HG03575 (cell line): ENCODE data around the gene CATSPERD.

Source experiments
- ATAC-seq: cut with Tn5 transposase; IDR thresholded peaks from one replicate; pipeline ENCODE4 v1.9.1; 2021; ENCODE audit not compliant: unreplicated experiment, insufficient number of reproducible peaks, low FRiP score; ENCODE audit errors: extremely low read depth

The CATSPERD gene

DNA sequence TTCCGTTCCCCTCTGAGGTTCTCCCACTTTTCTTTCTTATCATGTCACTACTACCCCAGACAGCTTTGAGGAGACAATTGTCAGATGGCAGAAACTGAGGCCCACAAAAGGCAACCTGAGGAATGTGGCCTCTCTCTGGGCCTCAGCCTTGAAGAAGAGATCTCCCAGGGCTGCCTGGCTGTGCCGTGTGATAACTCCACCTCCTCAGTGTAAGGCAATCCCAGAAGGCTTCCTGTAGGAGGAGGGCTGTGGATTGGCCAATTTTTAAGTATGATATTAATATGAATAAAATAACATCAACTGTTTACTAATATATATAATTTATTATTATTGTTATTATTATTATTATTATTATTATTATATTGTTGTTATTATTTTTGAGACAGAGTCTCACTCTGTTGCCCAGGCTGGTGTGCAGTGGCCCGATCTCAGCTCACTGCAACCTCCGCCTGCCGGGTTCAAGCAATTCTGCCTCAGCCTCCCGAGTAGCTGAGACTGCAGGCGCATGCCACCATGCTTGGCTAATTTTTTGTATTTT lies 75.0 kb downstream of the CATSPERD start:
- no peak for ATAC-seq

DNA sequence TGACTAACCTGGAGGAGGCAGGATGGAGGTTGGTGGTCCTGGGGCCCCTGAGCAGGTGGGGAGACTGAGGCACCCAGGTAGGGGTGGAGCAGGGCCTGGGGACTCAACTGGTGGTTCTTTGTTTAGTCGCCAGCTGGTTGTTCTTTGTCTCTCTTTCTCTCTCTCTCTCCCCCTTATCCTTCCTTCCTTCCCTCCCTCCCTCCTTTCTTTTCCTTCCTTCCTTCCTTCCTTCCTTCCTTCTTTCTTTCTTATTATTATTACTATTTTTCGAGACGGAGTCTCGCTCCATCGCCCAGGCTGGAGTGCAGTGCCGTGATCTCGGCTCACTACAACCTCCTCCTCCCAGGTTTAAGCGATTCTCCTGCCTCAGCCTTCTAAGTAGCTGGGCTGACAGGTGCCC lies 77.8 kb downstream of the CATSPERD start:
- ATAC-seq = no peak

DNA sequence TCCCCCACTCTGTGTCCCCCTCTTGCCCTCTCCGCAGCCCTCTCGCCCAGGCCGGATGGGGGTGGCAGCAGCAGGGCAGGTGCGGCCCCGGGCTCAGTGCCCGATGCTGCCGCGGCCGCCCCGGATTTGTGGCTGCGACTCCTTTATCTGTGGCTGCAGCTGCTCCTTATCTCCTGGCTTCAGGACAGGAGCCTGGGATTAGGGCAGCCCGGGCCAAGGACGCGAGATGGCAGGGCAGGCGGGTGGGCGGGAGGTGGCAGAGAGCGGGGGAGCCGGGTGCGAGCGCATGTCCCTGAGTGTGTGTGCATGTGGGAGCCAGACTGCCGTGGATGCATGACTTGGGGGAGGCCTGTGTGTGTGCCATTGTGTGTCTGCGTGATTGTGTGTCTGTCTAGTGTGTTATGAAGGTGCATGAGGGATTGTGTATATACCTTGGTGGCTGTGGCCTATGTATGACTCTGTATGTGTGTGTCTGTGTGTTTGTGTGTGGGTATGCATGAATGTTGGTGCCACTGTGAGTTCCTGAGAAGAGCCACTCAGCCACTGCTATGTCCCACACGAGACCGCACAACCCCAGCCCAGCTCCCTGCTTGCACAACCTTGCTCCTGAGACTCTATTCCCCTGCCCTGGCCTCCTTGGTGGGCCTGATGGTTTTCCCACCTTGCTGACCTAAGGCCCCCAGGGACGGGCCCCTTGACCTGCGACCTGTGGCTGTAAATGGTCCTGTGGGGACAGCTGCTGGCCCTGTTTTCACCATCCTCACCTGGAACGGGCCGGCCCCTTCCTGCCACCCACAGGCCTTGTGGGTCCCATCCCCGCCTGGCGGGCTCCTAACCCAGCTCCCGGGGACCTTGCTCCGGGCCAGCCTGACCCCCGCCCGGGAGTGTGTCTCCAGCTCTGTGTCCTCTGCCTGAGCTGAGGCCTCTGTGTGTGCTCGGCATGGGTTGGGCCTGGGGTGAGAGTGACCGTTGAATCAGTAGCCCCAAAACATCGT lies 79.1 kb downstream of the CATSPERD start:
- ATAC-seq = no peak

DNA sequence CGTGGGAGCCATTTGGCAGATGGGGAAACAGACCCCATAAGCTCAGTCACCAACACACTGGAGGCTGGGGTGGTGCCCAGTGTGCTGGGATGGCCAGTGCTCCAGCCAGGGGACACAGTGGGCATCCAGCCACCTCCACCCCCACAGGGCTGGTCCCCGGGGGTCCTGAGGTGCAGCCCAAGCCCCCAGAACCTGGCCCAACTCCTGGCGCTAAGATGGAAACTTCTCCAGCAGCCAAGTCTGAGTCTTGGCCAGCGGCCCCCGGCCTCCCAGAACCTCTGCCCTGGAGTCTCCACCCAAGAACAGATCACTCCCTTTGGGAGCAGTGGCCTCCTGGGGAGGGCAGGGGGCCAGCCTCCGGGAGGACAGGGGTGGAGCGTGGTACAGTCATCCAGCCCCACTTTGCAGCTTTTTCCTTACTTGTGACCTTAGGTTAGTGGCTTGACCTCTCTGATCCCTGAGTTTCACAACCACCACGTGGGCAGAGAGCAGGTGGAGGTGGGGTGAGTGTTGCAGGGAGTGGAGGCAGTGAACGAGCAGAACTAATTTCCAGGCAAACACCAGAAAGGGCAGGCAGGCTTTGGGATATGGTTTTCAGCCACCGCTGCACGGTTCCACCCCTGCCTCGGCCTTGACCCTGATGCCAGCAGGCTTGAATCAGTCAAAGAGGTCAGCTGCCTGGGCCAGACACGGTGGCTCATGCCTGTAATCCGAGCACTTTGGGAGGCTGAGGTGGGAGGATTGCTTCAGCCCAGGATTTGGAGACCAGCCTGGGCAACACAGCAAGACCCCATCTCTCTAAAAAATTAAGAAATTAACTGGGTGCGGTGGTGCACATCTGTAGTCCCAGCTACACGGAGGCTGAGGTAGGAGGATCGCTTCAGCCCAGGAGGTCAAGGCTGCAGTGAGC lies 80.2 kb downstream of the CATSPERD start:
- ATAC-seq = no peak

DNA sequence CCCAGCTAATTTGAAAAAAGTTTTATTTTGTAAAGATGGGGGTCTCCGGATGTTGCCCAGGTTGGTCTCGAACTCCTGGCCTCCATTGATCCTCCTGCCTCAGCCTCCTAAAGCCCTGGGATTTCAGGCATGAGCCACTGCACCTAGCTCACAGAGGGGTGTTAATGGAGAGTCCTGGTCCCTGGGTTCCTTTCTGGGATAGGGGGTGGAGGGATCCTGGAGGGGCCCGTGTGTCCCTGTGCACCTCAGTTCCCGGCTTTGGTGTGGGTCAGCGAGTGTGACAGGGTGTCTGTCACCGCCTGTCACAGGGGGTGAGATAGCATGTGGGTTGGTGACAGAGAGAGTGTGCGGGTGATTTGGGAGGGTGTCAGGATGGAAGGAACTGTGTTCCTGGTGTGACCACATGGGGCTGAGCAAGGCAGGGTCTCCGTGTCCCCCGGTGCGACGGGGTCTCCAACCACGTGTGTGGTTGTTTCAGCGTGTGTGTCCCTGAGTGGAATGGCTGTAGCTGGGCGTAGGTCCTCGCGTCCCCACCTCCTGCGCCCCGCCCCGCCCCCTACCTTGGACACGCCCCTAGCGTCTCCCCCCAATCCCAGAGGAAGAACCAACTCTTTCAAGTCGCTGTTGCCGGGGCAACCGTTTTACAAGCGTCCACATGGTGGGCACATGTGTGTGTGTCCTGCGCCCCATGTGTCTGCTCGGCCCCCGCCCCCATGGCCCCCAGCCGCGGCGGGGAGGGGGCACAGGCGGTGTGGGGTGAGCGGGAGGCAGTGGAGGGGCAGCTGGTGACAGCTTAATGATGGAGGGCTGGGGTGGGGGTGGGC lies 81.6 kb downstream of the CATSPERD start:
- ATAC-seq = no peak

DNA sequence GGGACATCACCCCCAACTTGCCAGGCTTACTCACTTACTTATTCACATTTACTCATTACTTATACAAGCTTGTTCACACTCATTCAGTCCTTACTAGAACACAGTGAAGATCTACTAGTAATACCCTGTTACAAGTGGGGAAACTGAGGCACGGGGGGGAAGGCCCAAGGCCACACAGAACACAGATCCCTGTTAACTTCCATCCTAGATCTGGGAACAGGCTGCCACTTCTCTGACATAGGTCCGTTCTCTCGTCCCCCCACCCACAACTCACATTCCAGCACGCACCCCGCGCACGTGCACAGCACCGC lies 83.0 kb downstream of the CATSPERD start:
- ATAC-seq = no peak

DNA sequence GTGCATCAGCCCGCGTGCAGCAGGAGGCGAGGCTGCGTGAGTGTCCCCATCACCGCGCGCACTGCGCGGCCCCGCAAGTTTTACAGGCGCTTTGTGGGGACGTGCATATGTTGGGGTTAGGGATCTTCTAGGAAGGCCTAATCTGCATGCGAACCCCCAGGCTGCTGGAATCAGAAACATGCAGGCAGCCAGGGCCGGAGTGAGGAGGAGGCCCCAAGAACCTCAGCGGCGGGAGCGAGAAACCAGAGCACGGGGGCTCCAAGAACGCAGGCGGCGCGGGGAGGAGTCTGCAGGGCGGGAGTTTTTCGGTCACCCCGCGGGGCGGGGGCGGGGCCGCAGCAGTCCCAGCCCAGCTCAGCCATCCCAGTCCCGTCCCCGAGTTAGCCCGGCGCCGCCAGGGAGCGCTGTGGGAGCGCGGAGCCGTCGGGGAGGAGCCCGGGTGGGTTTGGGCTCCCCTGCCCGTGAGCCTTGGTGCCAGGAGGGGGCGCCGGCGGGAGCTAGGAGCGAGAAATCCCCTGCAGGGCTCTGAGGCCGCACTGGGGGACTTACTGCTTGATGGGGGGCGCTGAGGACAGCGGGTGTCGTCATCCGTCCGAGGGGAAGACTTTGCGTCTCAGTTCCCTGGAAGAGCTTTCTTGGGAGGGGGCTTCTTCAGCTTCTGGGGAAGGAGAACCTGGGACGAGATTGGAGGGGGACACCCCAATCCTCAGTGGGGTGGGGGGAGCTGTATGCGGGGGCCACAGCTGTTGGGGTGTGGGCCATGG lies 83.5 kb downstream of the CATSPERD start:
- ATAC-seq = no peak

DNA sequence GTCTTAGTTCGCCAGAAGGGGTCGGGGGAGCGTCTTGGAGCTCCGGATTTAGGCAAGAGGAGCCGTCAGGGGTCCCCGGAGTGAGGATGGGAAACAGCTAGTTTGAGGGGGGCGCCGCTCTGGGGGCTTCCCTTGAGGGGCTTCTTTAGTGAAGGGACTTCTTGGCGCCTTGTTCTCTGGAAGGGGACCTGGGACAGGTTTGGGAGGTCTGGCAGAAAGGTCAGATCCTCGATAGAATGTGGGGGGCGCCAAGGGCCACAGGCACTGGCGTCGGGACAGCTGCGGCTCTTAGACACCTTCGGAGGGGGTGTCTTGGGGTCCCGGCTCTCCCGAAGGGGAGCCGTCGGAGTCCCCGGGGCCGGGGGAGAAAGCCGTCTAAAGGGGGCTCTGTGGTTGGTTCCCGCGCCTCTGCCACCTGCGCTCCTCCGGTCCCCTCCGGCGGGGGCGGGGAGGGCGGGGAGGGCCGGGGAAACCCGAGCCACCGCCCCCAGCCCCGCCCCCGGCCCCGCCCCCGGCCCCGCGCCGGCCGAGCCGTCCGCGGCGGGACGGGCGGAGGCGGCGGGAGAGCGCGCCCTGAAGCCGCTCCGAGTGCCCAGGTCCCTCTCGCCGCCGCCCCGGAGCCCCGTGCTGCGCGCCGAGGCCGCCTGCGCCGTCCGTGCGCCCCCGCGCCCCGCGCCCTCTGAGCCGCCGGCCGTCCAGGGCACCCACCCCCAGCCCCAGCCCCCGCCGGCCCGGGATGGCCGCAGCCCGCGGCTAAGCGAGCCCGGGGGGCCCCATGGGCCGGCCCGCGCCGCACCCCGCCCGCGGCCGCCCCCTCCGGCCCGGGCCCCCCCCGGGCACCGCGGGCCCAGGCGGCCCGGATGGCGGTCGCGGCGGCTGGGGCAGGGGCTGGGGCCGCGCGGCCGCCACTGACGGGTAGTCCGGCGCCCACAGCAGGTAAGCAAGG lies 84.4 kb downstream of the CATSPERD start, which contains the start of gene NRTN:
Gene NRTN (plus strand): TSS at position 552 of the 946 bp plus-strand sequence. CDS start 19,099 bp downstream, outside the sequence.
- ATAC-seq = no peak

DNA sequence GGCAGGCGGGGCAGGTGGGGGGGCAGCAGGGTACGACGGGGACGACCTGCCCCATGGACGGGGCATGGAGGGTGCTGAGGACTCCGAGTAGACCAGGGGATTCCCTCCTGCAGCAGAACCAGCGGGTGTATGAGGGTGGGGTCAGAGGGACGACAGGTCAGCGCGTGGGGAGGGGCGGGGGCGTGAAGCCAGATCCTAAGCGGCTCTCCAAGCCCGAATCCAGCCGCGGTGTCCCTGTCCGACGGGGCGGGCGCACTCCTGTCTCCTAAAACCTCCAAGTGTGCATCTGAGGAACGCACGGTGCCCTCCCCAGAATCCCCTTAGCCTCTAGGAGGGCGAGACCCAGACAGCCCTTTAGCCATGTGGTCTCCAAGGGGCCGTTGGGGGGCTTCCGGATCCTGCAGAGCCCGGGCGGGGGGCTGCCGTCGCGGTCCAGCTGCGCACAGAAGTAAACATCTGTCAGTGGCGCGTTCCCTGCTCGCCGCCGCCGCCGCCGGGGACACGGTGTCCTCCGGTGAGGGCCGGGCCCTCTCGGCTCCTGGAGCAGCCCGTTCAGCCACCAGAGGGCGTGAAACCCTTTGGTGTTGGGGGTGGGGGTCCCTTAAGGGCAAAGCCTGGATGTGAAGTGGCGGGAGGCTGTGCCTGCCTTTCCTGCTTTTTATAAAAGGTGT lies 85.2 kb downstream of the CATSPERD start:
- no peak for ATAC-seq

DNA sequence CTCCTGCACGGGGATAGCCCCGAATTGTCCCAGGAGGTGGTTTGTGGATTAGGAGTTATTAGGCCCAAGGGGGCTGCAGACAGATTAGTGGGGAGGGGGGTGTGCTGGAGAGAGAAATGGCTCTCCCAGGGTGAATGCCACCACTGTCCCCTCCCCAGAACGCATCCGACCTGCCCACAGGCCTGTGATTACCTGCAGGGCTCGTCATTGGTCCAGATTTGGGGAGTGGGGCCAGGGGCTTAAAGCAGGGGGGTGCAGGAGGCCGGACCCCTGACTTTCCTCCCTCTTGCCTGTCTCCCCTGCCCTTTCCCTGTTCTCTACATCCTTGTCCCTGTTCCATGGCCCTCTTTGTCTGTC lies 85.7 kb downstream of the CATSPERD start:
- no peak for ATAC-seq

DNA sequence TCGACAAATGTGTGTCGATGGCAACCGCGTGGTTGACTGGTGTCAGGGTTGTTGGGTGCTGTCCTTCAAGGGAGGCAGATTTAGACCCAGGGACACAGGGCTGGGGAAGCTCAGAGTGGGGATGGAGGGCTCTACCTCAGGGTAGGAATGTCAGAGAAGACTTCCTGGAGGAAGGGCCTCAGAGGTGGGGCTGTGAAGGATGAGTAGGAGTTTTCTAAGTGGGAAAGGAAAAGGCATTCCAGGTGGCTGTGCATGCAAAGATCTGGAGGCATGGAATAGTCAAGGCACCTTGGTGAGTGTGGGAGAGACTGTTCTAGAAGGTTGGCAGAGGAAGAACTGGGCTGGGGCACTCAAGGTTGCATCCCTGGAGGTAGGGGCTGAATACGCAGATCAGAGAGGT lies 86.5 kb downstream of the CATSPERD start:
- ATAC-seq = no peak

DNA sequence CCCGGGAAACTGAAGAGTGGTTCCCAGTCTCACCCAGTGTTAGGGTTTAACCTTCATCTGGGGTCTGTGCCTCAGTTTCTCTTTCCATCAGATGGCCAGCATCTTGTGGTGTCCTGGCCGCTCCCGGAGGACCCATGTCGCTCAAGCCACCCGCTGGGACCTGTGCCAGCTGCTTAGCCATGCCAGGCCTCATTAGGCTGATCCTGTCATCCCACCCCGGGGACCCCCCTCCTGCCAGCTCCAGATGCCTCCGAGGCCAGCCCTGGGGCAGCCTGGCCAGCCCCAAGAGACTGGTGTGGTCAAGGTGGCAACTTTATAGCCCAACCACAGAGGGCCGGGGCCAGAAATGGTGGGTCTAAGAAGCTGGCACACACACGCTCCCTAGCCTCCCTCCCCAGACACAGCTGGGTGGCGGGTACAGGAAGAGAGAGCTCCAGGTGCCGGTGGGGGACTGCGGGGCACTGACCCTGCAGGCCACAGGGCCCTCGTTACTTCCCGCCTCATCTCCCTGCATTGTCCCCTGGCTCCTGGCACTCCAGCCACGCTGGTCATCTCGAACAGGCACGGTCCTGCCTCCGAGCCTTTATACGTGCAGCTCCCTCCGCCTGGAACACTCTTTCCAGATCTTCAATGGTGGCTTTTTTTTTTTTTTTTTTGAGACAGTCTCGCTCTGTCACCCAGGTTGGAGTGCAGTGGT lies 87.8 kb downstream of the CATSPERD start:
- no peak for ATAC-seq

DNA sequence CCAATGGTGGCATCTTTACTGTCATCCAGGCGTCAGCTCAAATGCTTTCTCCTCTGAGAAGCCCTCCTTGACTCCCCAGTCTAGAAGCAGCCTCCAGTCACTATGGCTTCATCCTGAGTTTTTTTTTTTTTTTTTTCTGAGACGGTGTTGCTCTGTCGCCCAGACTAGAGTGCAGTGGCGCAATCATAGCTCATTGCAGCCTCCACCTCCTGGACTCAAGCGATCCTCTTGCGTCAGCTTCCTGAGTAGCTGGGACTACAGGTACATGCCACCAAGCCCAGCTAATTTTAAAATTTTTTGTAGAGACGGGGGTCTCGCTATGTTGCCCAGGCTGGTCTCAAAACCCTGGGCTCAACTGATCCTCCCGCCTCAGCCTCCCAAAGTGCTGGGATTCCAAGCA lies 88.6 kb downstream of the CATSPERD start:
- no peak for ATAC-seq

DNA sequence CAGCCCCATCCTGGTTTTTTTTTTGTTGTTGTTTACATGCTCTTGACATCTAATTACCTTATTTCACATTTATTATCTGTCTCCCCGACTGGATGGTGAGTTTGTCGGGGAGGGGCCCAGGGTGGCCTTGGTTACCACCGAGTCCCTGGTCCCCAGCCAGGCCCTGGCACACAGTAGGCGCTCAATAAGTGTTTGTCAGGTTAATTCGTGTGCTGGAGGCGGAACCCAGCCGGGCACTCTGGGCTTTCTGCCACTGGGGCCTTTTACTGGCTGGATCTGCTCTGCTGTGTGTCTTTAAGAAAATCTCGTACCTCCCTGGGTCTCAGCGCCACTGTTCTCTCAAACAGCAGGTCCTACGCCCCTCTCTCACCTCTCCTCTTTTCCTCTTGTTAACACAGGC lies 89.0 kb downstream of the CATSPERD start:
- ATAC-seq = no peak

DNA sequence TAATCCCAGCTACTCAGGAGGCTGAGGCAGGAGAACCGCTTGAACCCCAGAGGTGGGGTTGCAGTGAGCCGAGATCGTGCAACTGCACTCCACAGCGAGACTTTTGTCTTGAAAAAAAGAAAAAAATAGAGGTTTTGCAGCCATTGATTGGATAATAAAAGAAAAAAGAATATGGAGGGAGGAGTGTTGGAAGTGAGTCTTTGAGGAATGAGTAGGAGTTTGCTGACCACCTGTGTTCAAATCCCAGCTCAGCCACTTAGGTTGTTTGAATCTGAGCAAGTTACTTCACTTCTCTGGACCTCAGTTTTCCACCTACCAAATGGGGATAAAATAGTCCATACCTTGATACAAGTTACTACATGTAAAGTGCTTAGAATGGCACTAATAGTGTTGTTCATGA lies 90.7 kb downstream of the CATSPERD start:
- no peak for ATAC-seq
